ENCODE results near the gene KBTBD8. TPM values are rescaled to one million over a fixed set of nuclear protein-coding genes. Genes with fewer than 3 reads are reported as not detected.

KBTBD8 gene
- total and polyA plus RNA-seq, 2 of the 13 experiments (the other 11 are each of a cell fraction or from before 2014, with no cell fraction given), result 1.1 to 7.6 TPM

GRCh38 chr3:67015702-67016484 is 17.8 kb downstream of the KBTBD8 start:
- H4K20me1 ChIP-seq (ENCODE audit: insufficient read depth, low read length), result no peaks in the 10 kb centered on the region
- H2AFZ ChIP-seq (ENCODE audit: low read length), result no peak overlapping the region
- no TSS peak for BruUV-seq (replicated peaks)
- in situ Hi-C loops (cut with HindIII; ENCODE audit: extremely low pct_ligation_motif_present, low pct_unique_long_range_greater_than_20kb) (no loop called here), intact Hi-C loops (cut with micrococcal nuclease; ENCODE audit: unreplicated experiment) (no loop called here)
- no peaks in the 10 kb centered on the region for H3K36me3 ChIP-seq (replicated peaks in 1 of 2; ENCODE audit: control insufficient read depth in 1 of 2, insufficient read depth in 2 of 2, low read length in 2 of 2)
- DNase-seq (ENCODE audit: low spot score) (no peak), ATAC-seq (no peak), FAIRE-seq (no peak)
- no peak overlapping the region for H3K27ac ChIP-seq (ENCODE audit: extremely low read length, insufficient read depth, low read length)
- H3K4me1 ChIP-seq (ENCODE audit: insufficient read depth, low read length), result peaks cover 21% of the 10 kb centered on the region
- peaks cover 1 to 11% of the 10 kb centered on the region in 2 experiments; a peak in 4 of 5 replicates for H3K27me3 ChIP-seq (ENCODE audit: control insufficient read depth in 1 of 2, insufficient read depth in 2 of 2, low read length in 2 of 2)
- no peak overlapping the region for H3K9ac ChIP-seq (ENCODE audit: insufficient read depth, low read depth, low read length)
- no peak overlapping the region for H3K4me2 ChIP-seq (ENCODE audit: low read depth, low read length)
- no peak overlapping the region for H3K4me3 ChIP-seq (replicated peaks in 1 of 3; ENCODE audit: insufficient read depth in 1 of 3, low read depth in 2 of 3, low read length in 3 of 3)
- CTCF ChIA-PET (ENCODE audit: low intra/inter-chr PET ratio, low total read pairs), result no interaction called here
- H3K79me2 ChIP-seq (ENCODE audit: insufficient read depth, low read length), result no peaks in the 10 kb centered on the region
- H3K9me3 ChIP-seq (ENCODE audit: low read length), result no peaks in the 10 kb centered on the region
- POLR2A ChIA-PET, result no interaction called here
- WGBS (ENCODE audit: low lambda C conversion rate), result 83% methylated on average over 8 of the region's 8 CpGs
- TF ChIP-seq ZNF800 (CRISPR knock-in tag; IDR thresholded peaks at IDR 0.05) (no peak), ZBTB49 (CRISPR knock-in tag; IDR thresholded peaks at IDR 0.05; ENCODE audit: borderline replicate concordance) (no peak), TRIM24 (CRISPR knock-in tag; IDR thresholded peaks at IDR 0.05) (no peak), LBX2 (CRISPR knock-in tag; IDR thresholded peaks at IDR 0.05; ENCODE audit: borderline replicate concordance) (no peak), JUNB (CRISPR knock-in tag; IDR thresholded peaks at IDR 0.05; ENCODE audit: borderline replicate concordance) (no peak), ZNF878 (CRISPR knock-in tag; IDR thresholded peaks at IDR 0.05) (no peak), ETS1 (CRISPR knock-in tag; IDR thresholded peaks at IDR 0.05) (no peak), ZNF660 (CRISPR knock-in tag; IDR thresholded peaks at IDR 0.05; ENCODE audit: borderline replicate concordance, low read depth) (no peak), NFIC (IDR thresholded peaks at IDR 0.05; ENCODE audit: low read length) (no peak), RBFOX2 (IDR thresholded peaks at IDR 0.05; ENCODE audit: low read depth, low read length) (no peak), THAP9 (CRISPR knock-in tag; IDR thresholded peaks at IDR 0.05; ENCODE audit: borderline replicate concordance) (no peak), NKX3-1 (CRISPR knock-in tag; IDR thresholded peaks at IDR 0.05) (no peak), POLR2A (IDR thresholded peaks at IDR 0.05; ENCODE audit: insufficient read depth in 1 of 2, low read depth in 2 of 2, low read length in 2 of 2) (no peak), ZNF546 (CRISPR knock-in tag; conservative IDR thresholded peaks at IDR 0.05) (no peak), ETV6 (CRISPR knock-in tag; conservative IDR thresholded peaks at IDR 0.05) (no peak)

Data from HepG2 (cell line).